ENCODE data around the gene GCA.

The GCA gene

GRCh38 chr2:162317861-162318327, 26.0 kb upstream of the GCA start:
- Mint-ChIP-seq H3K4me3 (peak overlapping the region; percentile 84), H3K27me3 (no peaks in the 10 kb centered on the region), H3K36me3 (ENCODE audit: low read depth) (peaks cover 23% of the 10 kb centered on the region), H3K27ac (peak overlapping the region; percentile 97), H3K9me3 (no peaks in the 10 kb centered on the region), H3K4me1 (ENCODE audit: low read depth) (peaks cover 68% of the 10 kb centered on the region)
- peak; percentile 68 for DNase-seq

DNA sequence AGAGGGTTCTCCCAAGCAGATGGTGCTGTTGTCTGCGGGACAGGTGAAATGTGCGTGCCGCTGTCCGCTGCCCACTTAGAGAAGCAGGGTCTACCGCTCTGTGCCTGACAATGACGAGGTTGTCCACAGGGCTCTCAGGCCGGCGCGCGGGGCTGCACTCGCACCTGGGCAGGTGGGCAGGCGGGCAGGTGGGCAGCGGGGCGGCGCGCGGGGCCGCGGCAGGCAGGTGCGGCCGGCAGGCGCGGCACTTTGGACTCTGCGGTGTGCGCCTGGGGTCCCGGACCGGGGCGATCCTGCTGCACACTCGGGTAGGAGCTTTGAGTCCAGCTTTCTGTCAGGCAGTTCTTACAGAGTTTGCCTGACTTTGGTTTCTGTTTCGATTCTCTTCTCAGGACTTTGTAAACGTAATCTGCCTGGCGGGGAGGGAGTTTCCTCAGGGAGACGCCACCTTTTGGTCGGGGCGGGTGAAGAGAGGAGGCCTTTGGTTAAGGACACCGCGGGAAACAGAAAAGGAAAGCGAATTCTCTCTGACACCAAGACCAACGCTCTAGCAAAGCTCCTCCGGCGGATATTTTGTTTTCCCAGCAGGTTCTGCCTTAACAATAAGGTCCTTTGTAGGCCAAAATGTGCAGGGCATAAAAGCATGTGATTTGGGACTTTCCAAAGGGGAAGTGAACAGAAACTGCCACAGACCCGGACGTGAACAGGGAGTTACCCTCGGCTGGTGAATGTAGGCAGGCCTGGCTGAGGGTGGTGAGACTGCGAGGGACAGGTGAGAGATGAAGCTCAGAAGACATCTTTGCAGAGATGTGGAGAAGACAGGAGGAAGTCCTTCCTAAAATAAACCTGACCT, 25.4 kb upstream of the GCA start, which contains the start of gene IFIH1:
Gene IFIH1, minus strand, starts transcription at position 357 of the 853 bp plus-strand sequence. CDS start 377 bp downstream, outside the sequence.
- peaks cover 65% of the 10 kb centered on the region for H3K4me1 Mint-ChIP-seq (ENCODE audit: low read depth)
- peaks cover 23% of the 10 kb centered on the region for H3K36me3 Mint-ChIP-seq (ENCODE audit: low read depth)
- peak within 1 kb of the TSS; percentile 97 for H3K27ac Mint-ChIP-seq

GRCh38 chr2:162320864-162321517, 22.9 kb upstream of the GCA start:
- no peaks in the 10 kb centered on the region for H3K9me3 Mint-ChIP-seq
- H3K27me3 Mint-ChIP-seq: no peaks in the 10 kb centered on the region
- H3K36me3 Mint-ChIP-seq (ENCODE audit: low read depth): peaks cover 14% of the 10 kb centered on the region
- no peak overlapping the region for H3K4me3 Mint-ChIP-seq
- no peak for DNase-seq
- peaks cover 45% of the 10 kb centered on the region for H3K4me1 Mint-ChIP-seq (ENCODE audit: low read depth)
- no peak overlapping the region for H3K27ac Mint-ChIP-seq

More for the DNA sequence above, 25.4 kb upstream of the GCA start, which contains the start of gene IFIH1:
- H3K27me3 Mint-ChIP-seq: no peaks in the 10 kb centered on the region
- DNase-seq: peak; percentile 83
- H3K9me3 Mint-ChIP-seq: no peaks in the 10 kb centered on the region
- H3K4me3 Mint-ChIP-seq: peak within 1 kb of the TSS; percentile 84

DNA sequence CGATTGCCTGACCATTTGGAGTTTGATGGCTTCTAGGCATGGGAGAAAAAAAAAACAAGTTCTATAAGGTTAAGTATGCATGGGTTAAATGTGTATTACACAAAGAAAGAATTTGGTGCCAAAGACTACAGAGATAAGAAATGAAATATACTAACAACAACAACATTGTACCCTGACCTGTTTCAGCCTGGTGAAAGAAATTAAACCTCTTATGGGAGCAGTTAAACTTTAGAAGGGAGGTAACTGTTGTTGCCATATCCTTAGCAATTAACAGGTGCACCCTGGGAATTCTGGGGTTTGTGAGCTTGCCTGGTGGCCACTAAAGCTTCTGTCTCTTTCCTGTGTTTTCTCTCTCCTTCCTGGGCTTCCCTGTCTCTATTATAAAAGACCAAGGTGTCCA, 19.0 kb upstream of the GCA start:
- Mint-ChIP-seq H3K9me3 (no peaks in the 10 kb centered on the region), H3K27me3 (no peaks in the 10 kb centered on the region), H3K36me3 (ENCODE audit: low read depth) (no peaks in the 10 kb centered on the region), H3K4me3 (no peak overlapping the region), H3K27ac (no peak overlapping the region), H3K4me1 (ENCODE audit: low read depth) (peaks cover 14% of the 10 kb centered on the region)
- DNase-seq: no peak

DNA sequence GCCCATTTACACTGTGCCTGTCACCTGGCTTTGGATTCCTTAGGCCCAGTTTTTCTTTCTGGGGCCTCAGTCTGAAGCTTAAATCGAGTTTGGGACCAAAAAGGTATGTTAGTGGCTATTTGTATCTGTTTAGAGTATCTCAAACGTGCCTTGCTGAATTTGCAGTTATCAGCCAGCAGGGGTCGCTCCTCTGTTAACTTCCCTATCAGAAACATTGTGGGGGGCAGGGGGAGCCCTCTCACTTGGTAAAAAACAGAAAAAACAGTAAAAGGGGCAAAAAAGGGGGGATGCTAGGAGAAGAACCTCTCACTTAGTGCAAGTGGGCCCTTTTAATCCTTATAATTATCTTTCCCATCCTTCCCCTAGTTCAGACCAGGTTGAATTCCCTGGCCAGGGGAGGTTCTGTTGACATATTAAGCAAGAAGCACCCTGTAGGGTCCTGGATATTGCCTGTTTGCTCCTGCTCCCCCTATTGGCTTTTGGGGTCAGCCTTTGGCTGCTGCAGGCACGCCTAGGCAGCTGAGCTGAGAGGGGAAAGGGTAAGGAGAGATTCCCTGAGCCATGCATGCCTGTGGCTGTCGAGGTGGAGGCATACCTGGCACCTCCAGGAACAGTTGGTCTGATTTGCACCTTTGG, 16.7 kb upstream of the GCA start:
- H3K4me3 Mint-ChIP-seq: no peak overlapping the region
- no peaks in the 10 kb centered on the region for H3K4me1 Mint-ChIP-seq (ENCODE audit: low read depth)
- H3K27me3 Mint-ChIP-seq: no peaks in the 10 kb centered on the region
- no peaks in the 10 kb centered on the region for H3K36me3 Mint-ChIP-seq (ENCODE audit: low read depth)
- DNase-seq: no peak
- no peaks in the 10 kb centered on the region for H3K9me3 Mint-ChIP-seq
- no peak overlapping the region for H3K27ac Mint-ChIP-seq

DNA sequence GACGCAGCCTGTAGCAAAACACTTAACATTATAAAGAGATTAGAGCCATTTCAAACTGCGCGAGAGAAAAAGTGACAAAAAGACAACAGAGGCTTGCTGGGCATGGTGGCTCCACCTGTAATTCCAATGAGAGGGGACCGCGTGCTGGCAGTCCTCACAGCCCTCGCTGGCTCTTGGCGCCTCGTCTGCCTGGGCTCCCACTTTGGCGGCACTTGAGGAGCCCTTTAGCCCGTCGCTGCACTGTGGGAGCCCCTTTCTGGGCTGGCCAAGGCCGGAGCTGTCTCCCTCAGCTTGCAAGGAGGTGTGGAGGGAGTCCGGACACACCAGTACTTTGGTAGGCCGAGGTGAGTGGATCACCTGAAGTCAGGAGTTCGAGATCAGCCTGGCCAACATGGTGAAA, 16.1 kb upstream of the GCA start:
- Mint-ChIP-seq H3K4me3 (no peak overlapping the region), H3K9me3 (no peaks in the 10 kb centered on the region), H3K4me1 (ENCODE audit: low read depth) (no peaks in the 10 kb centered on the region), H3K27ac (no peak overlapping the region), H3K36me3 (ENCODE audit: low read depth) (no peaks in the 10 kb centered on the region), H3K27me3 (no peaks in the 10 kb centered on the region)
- DNase-seq: no peak

- Mint-ChIP-seq H3K9me3 (no peaks in the 10 kb centered on the region), H3K4me1 (ENCODE audit: low read depth) (no peaks in the 10 kb centered on the region), H3K27ac (no peak overlapping the region), H3K4me3 (no peak overlapping the region), H3K27me3 (no peaks in the 10 kb centered on the region), H3K36me3 (ENCODE audit: low read depth) (no peaks in the 10 kb centered on the region)
- no peak for DNase-seq
These were observed 15.3 kb upstream of the GCA start for GRCh38 chr2:162328424-162329157.

GRCh38 chr2:162330881-162331280, 13.1 kb upstream of the GCA start:
- no peak overlapping the region for H3K4me3 Mint-ChIP-seq
- no peak overlapping the region for H3K27ac Mint-ChIP-seq
- H3K27me3 Mint-ChIP-seq: no peaks in the 10 kb centered on the region
- H3K36me3 Mint-ChIP-seq (ENCODE audit: low read depth): no peaks in the 10 kb centered on the region
- H3K9me3 Mint-ChIP-seq: no peaks in the 10 kb centered on the region
- no peaks in the 10 kb centered on the region for H3K4me1 Mint-ChIP-seq (ENCODE audit: low read depth)
- DNase-seq: no peak

DNA sequence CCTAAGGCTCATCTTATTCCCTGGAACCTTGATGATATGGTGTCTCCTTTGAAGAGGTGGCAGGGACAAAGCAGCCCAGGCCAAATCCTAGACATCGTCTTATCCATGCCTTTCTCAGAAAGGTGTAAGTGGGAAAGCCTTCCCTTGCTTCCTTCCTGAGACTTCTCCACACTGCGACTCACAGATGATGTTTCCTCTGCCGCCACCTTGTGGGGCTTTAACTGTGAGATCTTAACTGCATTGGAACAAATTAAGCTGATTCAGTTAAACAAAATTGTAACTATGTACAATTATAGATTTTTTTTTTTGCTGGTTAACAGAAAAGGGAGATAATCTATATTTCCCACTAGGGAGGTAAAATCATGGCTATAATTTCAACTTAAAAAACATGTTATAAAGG, 10.0 kb upstream of the GCA start:
- no peaks in the 10 kb centered on the region for H3K36me3 Mint-ChIP-seq (ENCODE audit: low read depth)
- H3K27me3 Mint-ChIP-seq: no peaks in the 10 kb centered on the region
- DNase-seq: no peak
- no peaks in the 10 kb centered on the region for H3K4me1 Mint-ChIP-seq (ENCODE audit: low read depth)
- no peak overlapping the region for H3K27ac Mint-ChIP-seq
- H3K4me3 Mint-ChIP-seq: no peak overlapping the region
- no peaks in the 10 kb centered on the region for H3K9me3 Mint-ChIP-seq

DNA sequence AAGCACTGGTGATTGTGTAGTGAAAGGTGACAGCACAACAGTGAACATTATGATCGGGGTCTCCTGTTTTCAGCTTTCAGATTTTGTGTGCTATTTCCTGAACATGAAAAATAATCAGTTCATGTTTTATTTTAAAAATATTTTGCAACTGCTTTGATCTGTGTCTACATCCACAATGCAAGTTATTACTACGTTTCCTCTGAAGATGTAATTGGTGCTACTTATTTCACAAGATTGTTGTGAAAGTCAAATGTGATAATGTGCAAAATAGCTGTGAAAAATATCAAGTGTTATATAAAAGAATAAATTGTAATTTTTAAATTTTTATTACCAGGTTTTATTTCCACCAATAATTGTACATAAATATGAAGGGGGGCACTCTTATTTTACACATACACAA, 6.1 kb upstream of the GCA start:
- Mint-ChIP-seq H3K36me3 (ENCODE audit: low read depth) (no peaks in the 10 kb centered on the region), H3K27me3 (no peaks in the 10 kb centered on the region), H3K27ac (no peak overlapping the region), H3K4me3 (no peak overlapping the region), H3K4me1 (ENCODE audit: low read depth) (no peaks in the 10 kb centered on the region), H3K9me3 (no peaks in the 10 kb centered on the region)
- DNase-seq: no peak

GRCh38 chr2:162340822-162341221, 3.1 kb upstream of the GCA start:
- H3K27me3 Mint-ChIP-seq: no peaks in the 10 kb centered on the region
- DNase-seq: no peak
- H3K4me3 Mint-ChIP-seq: no peak overlapping the region
- peaks cover 15% of the 10 kb centered on the region for H3K4me1 Mint-ChIP-seq (ENCODE audit: low read depth)
- H3K9me3 Mint-ChIP-seq: no peaks in the 10 kb centered on the region
- H3K27ac Mint-ChIP-seq: no peak overlapping the region
- no peaks in the 10 kb centered on the region for H3K36me3 Mint-ChIP-seq (ENCODE audit: low read depth)

- no peak for DNase-seq
- Mint-ChIP-seq H3K9me3 (no peaks in the 10 kb centered on the region), H3K27me3 (no peaks in the 10 kb centered on the region), H3K27ac (no peak overlapping the region), H3K36me3 (ENCODE audit: low read depth) (no peaks in the 10 kb centered on the region), H3K4me1 (ENCODE audit: low read depth) (peaks cover 18% of the 10 kb centered on the region), H3K4me3 (no peak overlapping the region)
These were observed 1.6 kb upstream of the GCA start for GRCh38 chr2:162342321-162342720.

DNA sequence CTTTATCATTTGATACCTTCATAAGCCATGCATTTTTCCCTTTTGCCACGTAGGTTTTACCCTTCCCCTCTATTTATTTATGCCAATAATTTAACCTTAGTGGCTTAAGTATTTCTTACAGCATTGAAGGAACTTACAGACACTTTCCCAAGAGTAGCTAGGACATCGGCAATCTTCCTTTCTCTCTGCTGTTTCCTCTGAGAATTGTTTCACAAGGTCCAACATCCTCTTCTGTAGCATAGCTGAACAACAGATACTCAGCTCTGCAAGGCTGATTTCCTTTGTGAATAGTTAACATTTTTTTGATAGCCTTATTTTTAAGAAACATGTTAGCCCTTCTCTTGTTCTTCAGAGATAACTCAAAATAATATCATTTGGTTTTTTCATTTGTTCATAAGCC, 1.1 kb upstream of the GCA start:
- Mint-ChIP-seq H3K9me3 (no peaks in the 10 kb centered on the region), H3K4me3 (no peak overlapping the region), H3K27ac (no peak overlapping the region), H3K4me1 (ENCODE audit: low read depth) (peaks cover 18% of the 10 kb centered on the region), H3K27me3 (no peaks in the 10 kb centered on the region), H3K36me3 (ENCODE audit: low read depth) (no peaks in the 10 kb centered on the region)
- no peak for DNase-seq

- Mint-ChIP-seq H3K36me3 (ENCODE audit: low read depth) (peaks cover under 1% of the 10 kb centered on the region), H3K4me3 (peak overlapping the region; percentile 87)
These were observed 474 bp upstream of the GCA start for GRCh38 chr2:162343492-162343823.

More at GRCh38 chr2:162343492-162343823, 474 bp upstream of the GCA start:
- Mint-ChIP-seq H3K9me3 (no peaks in the 10 kb centered on the region), H3K27me3 (no peaks in the 10 kb centered on the region), H3K4me1 (ENCODE audit: low read depth) (peaks cover 18% of the 10 kb centered on the region), H3K27ac (peak overlapping the region; percentile 78)
- no peak for DNase-seq

Measured in activated T-cell treated with anti-CD3 and anti-CD28 coated beads, Interleukin-2, amount 50 U/mL, for 24 hours (primary cell).